HG03442 (cell line): ENCODE results near the gene CDCA5.

Experiments
- ATAC-seq: cut with Tn5 transposase; IDR thresholded peaks from one replicate; pipeline ENCODE4 v1.9.1; 2021; ENCODE audit warnings: mild to moderate bottlenecking, moderate library complexity; ENCODE audit not compliant: unreplicated experiment

CDCA5 gene

GRCh38 chr11:65077451-65077850 lies 6.4 kb downstream of the CDCA5 start:
- no peak for ATAC-seq

- no peak for ATAC-seq
These were observed 11.2 kb downstream of the CDCA5 start for GRCh38 chr11:65072631-65072966.

GRCh38 chr11:65071907-65072630 lies 11.8 kb downstream of the CDCA5 start:
- ATAC-seq = no peak

GRCh38 chr11:65069217-65069616 lies 14.6 kb downstream of the CDCA5 start:
- ATAC-seq = no peak

GRCh38 chr11:65067446-65067845 lies 16.4 kb downstream of the CDCA5 start:
- no peak for ATAC-seq

- no peak for ATAC-seq
These were observed 17.0 kb downstream of the CDCA5 start for GRCh38 chr11:65066805-65067291.

- ATAC-seq = no peak
These were observed 17.5 kb downstream of the CDCA5 start for GRCh38 chr11:65066315-65066714.

- no peak for ATAC-seq
These were observed 18.0 kb downstream of the CDCA5 start for GRCh38 chr11:65065851-65066250.

- no peak for ATAC-seq
These were observed 19.0 kb downstream of the CDCA5 start for GRCh38 chr11:65064847-65065240.

- no peak for ATAC-seq
These were observed 20.3 kb downstream of the CDCA5 start for GRCh38 chr11:65063532-65063931.

GRCh38 chr11:65060913-65061408 lies 22.9 kb downstream of the CDCA5 start:
- ATAC-seq = no peak

- no peak for ATAC-seq
These were observed 23.6 kb downstream of the CDCA5 start for GRCh38 chr11:65059959-65060824.

- no peak for ATAC-seq
These were observed 24.3 kb downstream of the CDCA5 start for GRCh38 chr11:65059523-65059922.

- ATAC-seq = no peak
These were observed 25.3 kb downstream of the CDCA5 start, which contains the start of gene NAALADL1 for GRCh38 chr11:65058419-65059054. Gene NAALADL1, minus strand, starts transcription at chr11:65058553. Its CDS starts 32 bp downstream, at chr11:65058521.

GRCh38 chr11:65058012-65058411 lies 25.8 kb downstream of the CDCA5 start:
- no peak for ATAC-seq

GRCh38 chr11:65057526-65057925 lies 26.3 kb downstream of the CDCA5 start:
- ATAC-seq = no peak

- no peak for ATAC-seq
These were observed 26.8 kb downstream of the CDCA5 start for GRCh38 chr11:65056999-65057398.

- no peak for ATAC-seq
These were observed 28.3 kb downstream of the CDCA5 start for GRCh38 chr11:65055538-65055937.

GRCh38 chr11:65053827-65054508 lies 29.9 kb downstream of the CDCA5 start:
- no peak for ATAC-seq

GRCh38 chr11:65051398-65051858 lies 32.4 kb downstream of the CDCA5 start:
- no peak for ATAC-seq
